B cell (primary cell): Measurements from ENCODE around the gene FOXO3.

ENCODE experiments used
- EZH2 ChIP-seq: IDR thresholded peaks from 2 replicates; pipeline ENCODE4 v1.6.1; 2012; ENCODE audit warnings: borderline replicate concordance, low read depth, mild to moderate bottlenecking, moderate library complexity, low read length; ENCODE audit not compliant: insufficient read depth, poor library complexity, severe bottlenecking
- TF ChIP-seq, protein P1 (sequence below): fragments of 200-600 bp; IDR thresholded peaks from one replicate; pipeline ENCODE4 v1.8.0; 2022; ENCODE audit warnings: antibody characterized with exemption, mild to moderate bottlenecking

- TF ChIP-seq, protein P1, sequence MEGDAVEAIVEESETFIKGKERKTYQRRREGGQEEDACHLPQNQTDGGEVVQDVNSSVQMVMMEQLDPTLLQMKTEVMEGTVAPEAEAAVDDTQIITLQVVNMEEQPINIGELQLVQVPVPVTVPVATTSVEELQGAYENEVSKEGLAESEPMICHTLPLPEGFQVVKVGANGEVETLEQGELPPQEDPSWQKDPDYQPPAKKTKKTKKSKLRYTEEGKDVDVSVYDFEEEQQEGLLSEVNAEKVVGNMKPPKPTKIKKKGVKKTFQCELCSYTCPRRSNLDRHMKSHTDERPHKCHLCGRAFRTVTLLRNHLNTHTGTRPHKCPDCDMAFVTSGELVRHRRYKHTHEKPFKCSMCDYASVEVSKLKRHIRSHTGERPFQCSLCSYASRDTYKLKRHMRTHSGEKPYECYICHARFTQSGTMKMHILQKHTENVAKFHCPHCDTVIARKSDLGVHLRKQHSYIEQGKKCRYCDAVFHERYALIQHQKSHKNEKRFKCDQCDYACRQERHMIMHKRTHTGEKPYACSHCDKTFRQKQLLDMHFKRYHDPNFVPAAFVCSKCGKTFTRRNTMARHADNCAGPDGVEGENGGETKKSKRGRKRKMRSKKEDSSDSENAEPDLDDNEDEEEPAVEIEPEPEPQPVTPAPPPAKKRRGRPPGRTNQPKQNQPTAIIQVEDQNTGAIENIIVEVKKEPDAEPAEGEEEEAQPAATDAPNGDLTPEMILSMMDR: no peak
- no peak for TF ChIP-seq EZH2
Observed at GRCh38 chr6:108549241-108549640, 11.5 kb upstream of the FOXO3 start.
